KMS-11 (cell line): ENCODE results near the gene EHD3.

Source experiments
- H2AFZ ChIP-seq: fragments of 200-600 bp; sonication (generic); 2 replicates; pipeline ENCODE4 v1.6.1; 2016; ENCODE audit warnings: antibody characterized with exemption, mixed run types, low read depth
- H3K27ac ChIP-seq: fragments of 200-600 bp; sonication (generic); 2 replicates; pipeline ENCODE4 v1.6.1; 2016; ENCODE audit warnings: mild to moderate bottlenecking, mixed run types
- H3K27me3 ChIP-seq: fragments of 200-600 bp; sonication (generic); 2 replicates; pipeline ENCODE4 v1.6.1; 2017; ENCODE audit warnings: mild to moderate bottlenecking, low read depth, mixed run types, moderate library complexity; ENCODE audit not compliant: insufficient read depth
- H3K36me3 ChIP-seq: fragments of 200-600 bp; sonication (generic); 2 replicates; pipeline ENCODE4 v1.6.1; 2017; ENCODE audit warnings: mild to moderate bottlenecking, mixed run types; ENCODE audit not compliant: insufficient read depth
- H3K4me1 ChIP-seq: fragments of 200-600 bp; sonication (generic); 2 replicates; pipeline ENCODE4 v1.6.1; 2016; ENCODE audit warnings: mild to moderate bottlenecking, low read depth, mixed run types; ENCODE audit not compliant: poor library complexity, severe bottlenecking
- H3K4me2 ChIP-seq: fragments of 200-600 bp; sonication (generic); 2 replicates; pipeline ENCODE4 v1.7.0; 2016; ENCODE audit warnings: mild to moderate bottlenecking, mixed run types
- H3K4me3 ChIP-seq: fragments of 200-600 bp; sonication (generic); IDR thresholded peaks from 2 replicates; pipeline ENCODE4 v1.6.1; 2017; ENCODE audit warnings: low read depth, low read length, mixed read lengths; ENCODE audit not compliant: insufficient read depth
- H3K79me2 ChIP-seq: fragments of 200-600 bp; sonication (generic); 2 replicates; pipeline ENCODE4 v1.6.1; 2016; ENCODE audit warnings: low read depth, mixed run types; ENCODE audit not compliant: insufficient read depth
- H3K9ac ChIP-seq: fragments of 200-600 bp; sonication (generic); 2 replicates; pipeline ENCODE4 v1.6.1; 2016; ENCODE audit warnings: mild to moderate bottlenecking, mixed run types
- H4K20me1 ChIP-seq: fragments of 200-600 bp; sonication (generic); 2 replicates; pipeline ENCODE4 v1.6.1; 2016; ENCODE audit warnings: mild to moderate bottlenecking, mixed run types; ENCODE audit not compliant: insufficient read depth
- CTCF ChIP-seq: fragments of 200-600 bp; sonication (generic); conservative IDR thresholded peaks from 2 replicates; pipeline ENCODE4 v1.6.1; 2017; ENCODE audit warnings: low read depth, mild to moderate bottlenecking, antibody characterized with exemption, low read length, moderate library complexity, mixed read lengths

The EHD3 gene

DNA sequence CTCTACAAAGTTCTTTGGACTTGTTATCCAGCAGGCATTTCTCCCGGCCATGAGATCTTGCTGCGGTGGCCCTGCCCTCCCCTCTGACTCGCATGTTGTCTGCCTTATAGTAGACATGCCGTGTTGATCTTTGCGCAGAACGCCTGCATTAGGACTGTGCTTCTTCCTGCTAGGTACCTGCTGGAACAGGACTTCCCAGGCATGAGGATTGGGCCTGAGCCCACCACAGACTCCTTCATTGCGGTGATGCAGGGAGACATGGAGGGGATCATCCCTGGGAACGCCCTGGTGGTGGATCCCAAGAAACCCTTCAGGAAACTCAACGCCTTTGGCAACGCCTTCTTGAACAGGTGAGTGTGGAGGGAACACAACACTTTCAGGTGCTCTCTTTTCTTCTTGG lies 10.1 kb downstream of the EHD3 start:
- no peaks in the 10 kb centered on the region for H3K36me3 ChIP-seq
- H3K9ac ChIP-seq, result no peak overlapping the region
- H3K4me1 ChIP-seq, result peaks cover 3% of the 10 kb centered on the region
- no peaks in the 10 kb centered on the region for H4K20me1 ChIP-seq
- H3K4me2 ChIP-seq, result no peak overlapping the region
- no peak overlapping the region for H2AFZ ChIP-seq
- H3K27me3 ChIP-seq, result no peaks in the 10 kb centered on the region
- TF ChIP-seq CTCF, result no peak
- no peak overlapping the region for H3K4me3 ChIP-seq
- no peak overlapping the region for H3K27ac ChIP-seq
- H3K79me2 ChIP-seq, result no peaks in the 10 kb centered on the region

DNA sequence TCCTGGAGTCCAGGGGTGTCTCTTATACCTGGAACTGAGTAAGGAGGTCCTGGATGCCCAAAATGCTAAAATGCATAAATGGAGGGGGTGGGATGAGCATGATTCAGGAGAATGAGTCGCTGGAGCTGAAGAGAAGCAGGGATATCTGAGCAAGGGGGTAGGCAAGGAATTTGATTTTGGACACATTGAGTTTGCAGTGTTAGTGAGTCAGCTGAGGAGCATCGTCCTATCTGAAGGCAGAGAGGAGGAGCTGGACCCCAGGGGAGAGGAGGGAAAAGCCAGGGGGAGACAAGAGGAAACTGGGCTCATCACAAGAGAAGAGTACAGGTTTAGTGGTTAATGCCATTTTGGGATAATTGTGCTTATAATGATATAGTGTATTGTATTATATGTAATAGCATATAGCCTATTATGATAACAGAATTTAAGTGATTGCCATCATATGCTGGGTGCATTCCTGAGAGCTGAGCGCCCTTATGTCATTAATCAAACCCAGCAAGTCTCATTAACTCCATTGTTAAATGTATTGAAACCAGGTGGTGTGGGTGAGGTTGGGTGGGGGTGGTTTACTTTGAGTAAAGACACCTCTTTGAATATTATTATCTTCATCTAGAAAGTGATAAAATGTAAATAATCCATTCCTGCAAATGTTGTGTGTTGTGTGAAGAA lies 12.4 kb downstream of the EHD3 start:
- H3K79me2 ChIP-seq, result no peaks in the 10 kb centered on the region
- no peak overlapping the region for H3K4me2 ChIP-seq

DNA sequence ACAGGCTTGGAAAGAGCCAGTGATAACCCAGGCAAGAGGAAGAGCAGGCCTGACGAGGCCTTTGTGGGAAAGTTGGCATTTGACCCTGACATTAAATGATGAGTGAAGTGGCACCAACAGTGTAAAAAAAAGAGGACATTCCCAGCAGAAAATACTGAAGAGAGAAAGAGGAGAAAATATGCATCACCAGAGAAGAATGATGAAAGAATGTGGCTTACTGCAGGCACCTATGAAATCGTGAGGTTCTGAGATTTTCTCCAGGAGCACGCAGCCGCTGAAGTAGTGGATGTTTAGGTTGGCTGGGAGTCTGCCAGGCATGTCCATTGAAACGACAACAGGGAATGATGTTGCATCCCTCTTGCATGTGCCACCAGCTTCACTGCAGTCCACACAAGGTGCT lies 13.8 kb downstream of the EHD3 start:
- no peak overlapping the region for H3K4me2 ChIP-seq
- TF ChIP-seq CTCF, result no peak
- H3K27me3 ChIP-seq, result no peaks in the 10 kb centered on the region
- H2AFZ ChIP-seq, result no peak overlapping the region
- H4K20me1 ChIP-seq, result no peaks in the 10 kb centered on the region
- H3K27ac ChIP-seq, result no peak overlapping the region
- H3K79me2 ChIP-seq, result no peaks in the 10 kb centered on the region
- H3K4me3 ChIP-seq, result no peak overlapping the region
- no peaks in the 10 kb centered on the region for H3K36me3 ChIP-seq
- H3K9ac ChIP-seq, result no peak overlapping the region
- no peaks in the 10 kb centered on the region for H3K4me1 ChIP-seq

More for the DNA sequence above, 12.4 kb downstream of the EHD3 start:
- no peak overlapping the region for H3K27ac ChIP-seq
- no peak for TF ChIP-seq CTCF
- no peaks in the 10 kb centered on the region for H3K36me3 ChIP-seq
- no peak overlapping the region for H3K4me3 ChIP-seq
- H2AFZ ChIP-seq, result no peak overlapping the region
- H4K20me1 ChIP-seq, result no peaks in the 10 kb centered on the region
- H3K9ac ChIP-seq, result no peak overlapping the region
- no peaks in the 10 kb centered on the region for H3K27me3 ChIP-seq
- peaks cover 3% of the 10 kb centered on the region for H3K4me1 ChIP-seq

DNA sequence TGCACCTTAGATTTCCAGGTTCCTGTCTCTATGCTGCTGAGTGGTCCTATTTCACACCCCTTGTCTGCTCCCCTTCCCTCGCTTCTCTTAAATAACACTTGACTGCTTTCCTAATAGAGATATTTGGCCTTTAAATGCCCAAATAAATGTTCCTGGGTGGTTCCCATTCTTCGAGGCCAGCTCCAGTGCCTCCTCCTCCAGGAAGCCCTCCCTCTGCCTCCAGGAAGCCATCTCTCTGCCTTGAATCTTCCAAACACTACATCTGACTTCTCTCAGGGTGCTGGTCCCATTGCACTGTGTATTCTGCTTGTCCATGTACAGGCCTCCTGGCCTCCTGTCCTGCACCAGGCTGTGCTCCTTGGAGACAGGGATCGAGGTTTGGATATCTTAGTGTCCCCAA lies 14.2 kb downstream of the EHD3 start:
- Histone ChIP-seq H2AFZ (no peak overlapping the region), H3K27ac (no peak overlapping the region), H4K20me1 (no peaks in the 10 kb centered on the region), H3K4me2 (no peak overlapping the region), H3K9ac (no peak overlapping the region), H3K79me2 (no peaks in the 10 kb centered on the region), H3K4me1 (no peaks in the 10 kb centered on the region), H3K4me3 (no peak overlapping the region), H3K27me3 (no peaks in the 10 kb centered on the region), H3K36me3 (no peaks in the 10 kb centered on the region)
- TF ChIP-seq CTCF, result no peak
